Heart left ventricle (tissue), 16 donors: ENCODE results near the gene LIMS2. TPM values are rescaled to one million over a fixed set of nuclear protein-coding genes. Genes with fewer than 3 reads are reported as not detected.
A peak's percentile ranks its signal among the peaks of the same experiment; 100 is the strongest.

Experiments used
- ATAC-seq, 4 donors: fragments of 200-7000 bp; cut with Tn5 transposase; one replicate each; pipeline ENCODE4 v1.9.1; 2020 to 2022; ENCODE audit warnings: moderate library complexity in 4 of 4, mild to moderate bottlenecking in 3 of 4, moderate number of reproducible peaks in 1 of 4
- DNase-seq, 5 donors: peaks; one replicate each; pipeline ENCODE4 v3.0.0-alpha.2; 2020
- H3K27ac ChIP-seq, 12 donors: fragments of 200-600 bp; sonication (generic) in 4 of 12; one replicate each; pipeline versions ENCODE4 v1.5.0 to v1.8.0; 2016 to 2022; ENCODE audit warnings: mild to moderate bottlenecking in 2 of 12
- H3K27me3 ChIP-seq, 9 donors: fragments of 200-600 bp; sonication (generic) in 2 of 9; one replicate each; pipeline versions ENCODE4 v1.5.1 to v1.8.0; 2016 to 2022; ENCODE audit warnings: mild to moderate bottlenecking in 3 of 9
- H3K36me3 ChIP-seq, 9 donors: fragments of 200-600 bp; sonication (generic) in 2 of 9; one replicate each; pipeline versions ENCODE4 v1.5.0 to v1.8.0; 2018 to 2022; ENCODE audit warnings: mild to moderate bottlenecking in 2 of 9
- H3K4me1 ChIP-seq, 12 donors: fragments of 200-600 bp; sonication (generic) in 4 of 12; one replicate each; pipeline versions ENCODE4 v1.5.0 to v1.8.0; 2016 to 2022; ENCODE audit warnings: mild to moderate bottlenecking in 3 of 12
- H3K4me3 ChIP-seq, 12 donors: fragments of 200-600 bp; sonication (generic) in 4 of 12; one replicate each; pipeline versions ENCODE4 v1.5.0 to v1.8.0; 2017 to 2022; ENCODE audit warnings: mild to moderate bottlenecking in 9 of 12, moderate library complexity in 4 of 12
- H3K9me3 ChIP-seq, 12 donors: fragments of 200-600 bp; sonication (generic) in 4 of 12; one replicate each; pipeline versions ENCODE4 v1.5.0 to v1.8.0; 2016 to 2022; ENCODE audit warnings: mild to moderate bottlenecking in 1 of 12
- CTCF ChIP-seq, 12 donors: fragments of 200-600 bp; sonication (generic) in 4 of 12; IDR thresholded peaks; one replicate each; pipeline versions ENCODE4 v1.5.0 to v1.8.0; 2018 to 2022; ENCODE audit warnings: antibody characterized with exemption in 12 of 12, mild to moderate bottlenecking in 5 of 12
- POLR2A ChIP-seq, 2 donors: fragments of 450-650 bp; IDR thresholded peaks; one replicate each; pipeline ENCODE4 v1.6.1; 2017; ENCODE audit warnings: antibody characterized with exemption in 2 of 2, mild to moderate bottlenecking in 2 of 2, moderate library complexity in 2 of 2
- WGBS, 4 donors: extraction: QIAGEN DNeasy Blood & Tissue Kit in 2 of 4; methylation state at CpG; one replicate each; pipeline versions ENCODE4 v1.1.5 to v1.1.7; 2013 to 2018; 5-methylcytosine and 5-hydroxymethylcytosine counted together
- intact Hi-C, 10 donors: fragments of 100-400 bp; cut with DNase I; formaldehyde crosslinking; loops; one replicate each; pipeline versions ENCODE4 v1.11.1 to v1.14.2; 2022
- polyA plus RNA-seq, 2 donors: library from polyadenylated mRNA; stranded (reverse); fragments of 200-250 nt; gene quantifications; one replicate each; pipeline ENCODE4 v1.2.3, GENCODE V29; 2013
- total RNA-seq, 9 donors: library from RNA; depleted of rRNA in 2 of 9; stranded (reverse); fragments of >200 nt in 2 of 9; fragmentation: NEBNext Ultra II Directional in 3 of 9; extraction: Animal tissue kit (Norgen Biotek cat#: 25700) in 3 of 9; gene quantifications; one replicate each; pipeline versions ENCODE4 v1.1.0 to v1.2.4, GENCODE V29; 2016 to 2023
- donor health status: ischemic (EF 13 %, LVEDD 7.1; RV severe dilation, severe dysfunction).
- donor health status: healthy with polysubstance abuse.
- donor health status: DM: no; HTN: yes; CAD: no.
- donor health status: DM: no; HTN: no; CAD: no.
- donor health status: ischemic (EF 25% LVEDD 6.9; RV normal size, moderate dysfunction).
- donor health status: ischemic (EF 25% LVEDD 5.7; RV mildly dilated, moderate dysfunction).
- donor health status: healthy.
- donor health status: DM: yes; HTN: yes; CAD: no.
- donor health status: ischemic (EF 35%, LVEDD 5.7; RV mildly dilated, moderate dysfunction).
- donor health status: nonischemic (EF 11% LVEDD 7.7; RV severe dilation, severe dysfunction).
- donor health status: DM: yes; HTN: yes; CAD: no.
- donor health status: PGD.
- donor health status: ischemic (EF 29% LVEDD 5.4; RV normal size, mild dysfunction).
- donor health status: nonischemic (EF 23%, LVEDD 6.1; RV moderate dilation, normal function).

The LIMS2 gene
- total and polyA plus RNA-seq, 11 donors: 97.1 to 293 (median 158) TPM

- Histone ChIP-seq H3K9me3 (no peaks in the 10 kb centered on the region), H3K27ac (peak overlapping the region in 11 of 12 donors; percentile 0 to 93 (median 85)), H3K36me3 (peaks cover 0 to 47% (median 29%) of the 10 kb centered on the region in 9 donors), H3K4me1 (peaks cover 9 to 86% (median 64%) of the 10 kb centered on the region in 12 donors), H3K27me3 (no peaks in the 10 kb centered on the region), H3K4me3 (no peak overlapping the region)
- WGBS, 4 donors: 71 to 91% (median 82%) methylated on average over 12 to 25 of the region's 25 CpGs
- intact Hi-C loops: loop anchor here in 1 of 10 donors (10.0 kb wide), 1 partner anchor 54 kb away; no protein-coding TSS in a partner anchor
- DNase-seq (no peak), ATAC-seq (no peak)
- TF ChIP-seq CTCF (IDR thresholded peaks at IDR 0.05) (peak in 7 of 12 donors; percentile 8 to 42 (median 18)), POLR2A (IDR thresholded peaks at IDR 0.05) (no peak)
Observed at GRCh38 chr2:127640082-127641072, 35.0 kb downstream of the LIMS2 start.

GRCh38 chr2:127639111-127639474 lies 36.2 kb downstream of the LIMS2 start:
- 90 to 95% (median 95%) methylated on average over 13 of the region's 13 CpGs for WGBS, 4 donors
- H3K4me1 ChIP-seq: peaks cover 11 to 90% (median 66%) of the 10 kb centered on the region in 12 donors
- peaks cover 0 to 43% (median 22%) of the 10 kb centered on the region in 9 donors for H3K36me3 ChIP-seq
- H3K27ac ChIP-seq: peak overlapping the region; percentile 76 to 96 (median 89)
- H3K27me3 ChIP-seq: no peaks in the 10 kb centered on the region
- no peaks in the 10 kb centered on the region for H3K9me3 ChIP-seq
- DNase-seq (no peak), ATAC-seq (no peak)
- TF ChIP-seq CTCF (IDR thresholded peaks at IDR 0.05) (no peak), POLR2A (IDR thresholded peaks at IDR 0.05) (no peak)
- H3K4me3 ChIP-seq: no peak overlapping the region
- intact Hi-C loops: loop anchor here in 3 of 10 donors (5.0 kb wide), 2 partner anchors 33 to 112 kb away; partner anchors contain the start of gene IWS1 (in 1 of the 3)

GRCh38 chr2:127638361-127639110 lies 36.8 kb downstream of the LIMS2 start:
- WGBS, 4 donors: 63 to 79% (median 67%) methylated on average over 21 to 23 of the region's 23 CpGs
- Histone ChIP-seq H3K9me3 (no peaks in the 10 kb centered on the region), H3K4me1 (peaks cover 15 to 90% (median 66%) of the 10 kb centered on the region in 12 donors), H3K27me3 (no peaks in the 10 kb centered on the region), H3K27ac (peak overlapping the region; percentile 76 to 96 (median 89)), H3K4me3 (no peak overlapping the region), H3K36me3 (peaks cover 0 to 43% (median 22%) of the 10 kb centered on the region in 9 donors)
- DNase-seq: peak in 3 of 5 donors; percentile 44 to 67 (median 66)
- intact Hi-C loops: loop anchor here in 3 of 10 donors (5.0 kb wide), 2 partner anchors 34 to 111 kb away; partner anchors contain the start of gene IWS1 (in 1 of the 3)
- peak in 2 of 4 donors; percentile 2 to 29 for ATAC-seq
- TF ChIP-seq POLR2A (IDR thresholded peaks at IDR 0.05): no peak
- no peak for TF ChIP-seq CTCF (IDR thresholded peaks at IDR 0.05)
